ENCODE measurements around the gene GNA12. TPM values are rescaled to one million over a fixed set of nuclear protein-coding genes. Genes with fewer than 3 reads are reported as not detected.

GNA12 gene
- total and polyA plus RNA-seq, 10 of the 15 experiments (the other 5 are each of a cell fraction or from before 2014, with no cell fraction given) = 1.9 to 51.8 (median 12.6) TPM

GRCh38 chr7:2814946-2815874 lies 28.9 kb downstream of the GNA12 start:
- CTCF ChIA-PET = interaction anchor here (0.9 to 1.7 kb wide), 2 partner anchors 13 to 105 kb away, joined by 3 to 4 read pairs; no protein-coding TSS in a partner anchor
- TF ChIP-seq ZNF384 (IDR thresholded peaks at IDR 0.05; ENCODE audit: borderline replicate concordance, low read depth, low read length) (no peak), SPI1 (IDR thresholded peaks at IDR 0.05; ENCODE audit: borderline replicate concordance, insufficient read depth, low read depth, low read length) (no peak), SMC3 (IDR thresholded peaks at IDR 0.05; ENCODE audit: borderline replicate concordance, low read length) (no peak), SREBF2 (IDR thresholded peaks at IDR 0.05; ENCODE audit: low read length) (no peak), HDGF (IDR thresholded peaks at IDR 0.05) (no peak), BHLHE40 (IDR thresholded peaks at IDR 0.05; ENCODE audit: borderline replicate concordance in 1 of 2, low read depth in 2 of 2, low read length in 1 of 2) (no peak), ATF2 (IDR thresholded peaks at IDR 0.05; ENCODE audit: low read length) (no peak), IRF4 (IDR thresholded peaks at IDR 0.05; ENCODE audit: low read depth, low read length) (no peak), RAD51 (IDR thresholded peaks at IDR 0.05) (no peak), PAX8 (IDR thresholded peaks at IDR 0.05) (no peak), ASH2L (IDR thresholded peaks at IDR 0.05; ENCODE audit: borderline replicate concordance, low read depth) (no peak), STAT1 (conservative IDR thresholded peaks at IDR 0.05) (no peak), JUND (IDR thresholded peaks at IDR 0.05; ENCODE audit: low read depth, low read length) (no peak), USF1 (IDR thresholded peaks at IDR 0.05; ENCODE audit: borderline replicate concordance, extremely low read length, insufficient read depth, low read depth, low read length) (no peak), PAX5 (IDR thresholded peaks at IDR 0.05; ENCODE audit: borderline replicate concordance, low read depth, low read length) (no peak), BCL3 (IDR thresholded peaks at IDR 0.05; ENCODE audit: borderline replicate concordance, insufficient read depth, low read depth, low read length, poor library complexity, severe bottlenecking) (no peak), CEBPB (IDR thresholded peaks at IDR 0.05; ENCODE audit: borderline replicate concordance in 1 of 2, low read depth in 2 of 2, low read length in 2 of 2) (no peak), E2F4 (IDR thresholded peaks at IDR 0.05; ENCODE audit: low read depth, low read length) (no peak)
- in situ Hi-C loops (cut with MboI) (no loop called here), intact Hi-C loops (cut with micrococcal nuclease; ENCODE audit: unreplicated experiment) (no loop called here)
- Histone ChIP-seq H2AFZ (ENCODE audit: control insufficient read depth, low read depth, low read length) (no peak overlapping the region), H4K20me1 (ENCODE audit: control insufficient read depth, insufficient read depth) (no peaks in the 10 kb centered on the region), H3K9me3 (replicated peaks; ENCODE audit: control insufficient read depth, insufficient read depth, low read length) (no peaks in the 10 kb centered on the region), H3K36me3 (ENCODE audit: control insufficient read depth in 2 of 2, insufficient read depth in 2 of 2, low read length in 1 of 2) (no peaks in the 10 kb centered on the region; a peak in 1 of 4 replicates), H3K4me2 (ENCODE audit: control insufficient read depth, insufficient read depth) (no peak overlapping the region), H3K27me3 (replicated peaks in 1 of 2; ENCODE audit: control insufficient read depth in 2 of 2, insufficient read depth in 2 of 2, low read length in 1 of 2) (no peaks in the 10 kb centered on the region), H3K4me3 (no peak overlapping the region), H3K79me2 (ENCODE audit: control insufficient read depth, insufficient read depth, low read length) (peaks cover 6% of the 10 kb centered on the region), H3K27ac (ENCODE audit: control insufficient read depth, insufficient read depth) (no peak overlapping the region), H3K9ac (ENCODE audit: control insufficient read depth, insufficient read depth, low read length) (no peak overlapping the region), H3K4me1 (ENCODE audit: control insufficient read depth, insufficient read depth, low read length) (peaks cover 13% of the 10 kb centered on the region)
- RAD21 ChIA-PET (ENCODE audit: unreplicated experiment) = no interaction called here
- SMC1A ChIA-PET (ENCODE audit: uncharacterized antibody, unreplicated experiment) = interaction anchor here (1.2 kb wide), 1 partner anchor 104 kb away, joined by 3 read pairs; no protein-coding TSS in a partner anchor
- ATAC-seq = no peak
- no TSS peak for BruUV-seq (replicated peaks)
- POLR2A ChIA-PET = interaction anchor here (1.0 kb wide), 1 partner anchor 14 kb away, joined by 3 read pairs; no protein-coding TSS in a partner anchor
- DNase-seq (ENCODE audit: low read depth, low spot score) = no peak
- 93% methylated on average over 31 of the region's 31 CpGs for WGBS (ENCODE audit: insufficient coverage, insufficient replicate concordance, low lambda C conversion rate, missing lambda C conversion rate)
- no peak for FAIRE-seq
